NCI-H69 (cell line): ENCODE data around the gene CHRFAM7A.
"Not testable (repeated sequence)": the region's sequence is repeated elsewhere in the genome, so short reads cannot be mapped to it uniquely, and the experiment has no call there.

Source experiments
- DNase-seq: peaks from one replicate; lab custom pipeline; 2025; lab: John Stamatoyannopoulos, UW

CHRFAM7A gene

DNA sequence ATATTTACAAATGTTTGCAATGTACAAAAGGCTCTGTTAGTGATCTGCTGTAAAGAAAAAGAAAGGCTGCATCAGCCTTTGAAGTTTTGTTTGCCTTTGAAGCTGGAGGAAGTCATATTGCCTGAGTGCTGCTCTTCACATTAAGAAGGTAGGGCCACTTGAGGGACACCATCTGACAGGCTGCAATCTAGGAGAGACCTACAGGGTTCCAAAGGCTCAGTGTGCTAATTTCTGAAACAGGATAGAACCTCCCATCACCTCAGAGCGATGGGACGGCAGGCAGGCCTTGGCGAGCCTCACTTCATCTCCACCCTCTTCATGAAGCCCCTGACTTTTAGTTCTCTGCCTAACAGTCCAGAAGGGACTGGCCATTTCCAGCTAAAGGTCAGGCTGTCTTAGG is 77.6 kb downstream of the CHRFAM7A start:
- not testable (repeated sequence) for DNase-seq

GRCh38 chr15:30310575-30310974 is 82.8 kb downstream of the CHRFAM7A start:
- DNase-seq: not testable (repeated sequence)
